HG02973 (cell line): ENCODE results near the gene SYTL2.

Experiments used
- ATAC-seq: cut with Tn5 transposase; IDR thresholded peaks from one replicate; pipeline ENCODE4 v1.9.1; 2021; ENCODE audit warnings: moderate library complexity; ENCODE audit not compliant: unreplicated experiment

Gene SYTL2

GRCh38 chr11:85826116-85826855 is 15.3 kb upstream of the SYTL2 start:
- ATAC-seq, result peak; percentile 71

GRCh38 chr11:85825616-85826015 is 14.7 kb upstream of the SYTL2 start:
- no peak for ATAC-seq

- no peak for ATAC-seq
These were observed 12.9 kb upstream of the SYTL2 start for GRCh38 chr11:85823816-85824215.

- no peak for ATAC-seq
These were observed 11.9 kb upstream of the SYTL2 start for GRCh38 chr11:85822814-85823213.

GRCh38 chr11:85821636-85822035 is 10.7 kb upstream of the SYTL2 start:
- ATAC-seq, result no peak

GRCh38 chr11:85819441-85819840 is 8.5 kb upstream of the SYTL2 start:
- ATAC-seq, result no peak

GRCh38 chr11:85815186-85815931 is 4.4 kb upstream of the SYTL2 start:
- ATAC-seq, result no peak

- ATAC-seq, result no peak
These were observed 2.8 kb upstream of the SYTL2 start for GRCh38 chr11:85813721-85814120.

- no peak for ATAC-seq
These were observed 683 bp upstream of the SYTL2 start for GRCh38 chr11:85811624-85812023.

- no peak for ATAC-seq
These were observed 445 bp downstream of the SYTL2 start for GRCh38 chr11:85810521-85810870.

GRCh38 chr11:85809863-85810262 is 1.1 kb downstream of the SYTL2 start:
- ATAC-seq, result no peak

GRCh38 chr11:85809191-85809590 is 1.8 kb downstream of the SYTL2 start:
- ATAC-seq, result peak; percentile 49

GRCh38 chr11:85806876-85807275 is 4.1 kb downstream of the SYTL2 start:
- no peak for ATAC-seq

- no peak for ATAC-seq
These were observed 4.9 kb downstream of the SYTL2 start for GRCh38 chr11:85806016-85806415.

- ATAC-seq, result no peak
These were observed 5.6 kb downstream of the SYTL2 start for GRCh38 chr11:85805387-85805786.

GRCh38 chr11:85803920-85804319 is 7.0 kb downstream of the SYTL2 start:
- no peak for ATAC-seq

GRCh38 chr11:85803303-85803702 is 7.6 kb downstream of the SYTL2 start:
- ATAC-seq, result no peak

- no peak for ATAC-seq
These were observed 9.4 kb downstream of the SYTL2 start for GRCh38 chr11:85801527-85801926.

GRCh38 chr11:85800595-85801342 is 10.2 kb downstream of the SYTL2 start:
- ATAC-seq, result no peak

GRCh38 chr11:85799142-85799541 is 11.8 kb downstream of the SYTL2 start:
- no peak for ATAC-seq

- no peak for ATAC-seq
These were observed 12.6 kb downstream of the SYTL2 start for GRCh38 chr11:85798361-85798760.
